T-cell (primary cell): ENCODE data around the gene KRTAP5-5. TPM values are rescaled to one million over a fixed set of nuclear protein-coding genes. Genes with fewer than 3 reads are reported as not detected.

Source experiments
- ATAC-seq, 4 experiments: fragments of 200-7000 bp in 3 of 4; fragments of 150-1000 bp in 1 of 4; cut with Tn5 transposase; replicated peaks in 1 of 4; 1 replicate in 3 of 4; 2 replicates in 1 of 4; pipeline ENCODE4 v1.10.0; 2021; ENCODE audit warnings: moderate library complexity in 3 of 4, mild to moderate bottlenecking in 2 of 4, moderate number of reproducible peaks in 1 of 4
- CTCF ChIA-PET, 2 donors: fragments of 300-600 bp; sonication (Branson Sonifier 250); formaldehyde crosslinking; loops; one replicate each; lab custom pipeline; 2022; ENCODE audit warnings: antibody characterized with exemption in 2 of 2; lab: Charles Lee
- POLR2A ChIA-PET, 2 donors: fragments of 300-600 bp; sonication (Branson Sonifier 250); formaldehyde crosslinking; loops; one replicate each; lab custom pipeline; 2022; ENCODE audit warnings: antibody characterized with exemption in 2 of 2; lab: Charles Lee
- DNase-seq, 35 experiments: peaks; one replicate each; pipeline versions ENCODE4 v3.0.0 to v3.0.0-alpha.2; 2013 to 2023
- H3K27ac ChIP-seq: one replicate; pipeline ENCODE4 v1.5.1; 2013; ENCODE audit warnings: low read length
- H3K27me3 ChIP-seq, 2 experiments: replicated peaks in 1 of 2; 1 replicate in 1 of 2; 2 replicates in 1 of 2; pipeline versions ENCODE4 v1.6.1 to v1.7.0; 2013; ENCODE audit warnings: low read length in 1 of 2, mixed read lengths in 1 of 2; ENCODE audit not compliant: control insufficient read depth in 2 of 2, insufficient read depth in 2 of 2; ENCODE audit errors: extremely low read depth in 1 of 2
- H3K36me3 ChIP-seq, 2 donors: 1 replicate in 1 of 2; 2 replicates in 1 of 2; pipeline versions ENCODE4 v1.6.1 to v1.7.0; 2013; ENCODE audit warnings: low read length in 1 of 2; ENCODE audit not compliant: control insufficient read depth in 2 of 2, insufficient read depth in 1 of 2; ENCODE audit errors: extremely low read depth in 1 of 2
- H3K4me1 ChIP-seq, 2 experiments: 1 replicate in 1 of 2; 2 replicates in 1 of 2; pipeline versions ENCODE4 v1.6.1 to v1.7.0; 2013; ENCODE audit warnings: low read length in 2 of 2, mixed read lengths in 1 of 2; ENCODE audit not compliant: insufficient read depth in 2 of 2, control insufficient read depth in 1 of 2; ENCODE audit errors: extremely low read depth in 1 of 2
- H3K4me3 ChIP-seq, 2 donors: 1 replicate in 1 of 2; 2 replicates in 1 of 2; pipeline versions ENCODE4 v1.5.1 to v1.7.0; 2013; ENCODE audit warnings: mild to moderate bottlenecking in 2 of 2, low read length in 1 of 2, moderate library complexity in 1 of 2; ENCODE audit not compliant: control insufficient read depth in 1 of 2; ENCODE audit errors: extremely low read depth in 1 of 2
- H3K9me3 ChIP-seq: 2 replicates; pipeline ENCODE4 v1.7.0; 2013
- H3K27ac Mint-ChIP-seq, 2 donors: one replicate each; pipeline ENCODE4 v1.8.0; 2020 to 2021; ENCODE audit warnings: mild to moderate bottlenecking in 2 of 2, mixed read lengths in 2 of 2
- H3K27me3 Mint-ChIP-seq, 2 donors: one replicate each; pipeline ENCODE4 v1.8.0; 2021 to 2022; ENCODE audit warnings: mixed read lengths in 2 of 2
- H3K36me3 Mint-ChIP-seq: one replicate; pipeline ENCODE4 v1.8.0; 2021; ENCODE audit warnings: mixed read lengths
- H3K4me1 Mint-ChIP-seq, 3 donors: one replicate each; pipeline ENCODE4 v1.8.0; 2020 to 2022; ENCODE audit warnings: mixed read lengths in 3 of 3, mild to moderate bottlenecking in 1 of 3
- H3K4me3 Mint-ChIP-seq, 3 donors: one replicate each; pipeline ENCODE4 v1.8.0; 2020 to 2022; ENCODE audit warnings: mild to moderate bottlenecking in 3 of 3, mixed read lengths in 3 of 3, moderate library complexity in 3 of 3
- H3K9me3 Mint-ChIP-seq, 3 donors: one replicate each; pipeline ENCODE4 v1.8.0; 2020 to 2022; ENCODE audit warnings: mixed read lengths in 3 of 3
- WGBS: methylation state at CpG from one replicate; pipeline ENCODE4 v1.1.5; 2013; ENCODE audit warnings: missing lambda C conversion rate; ENCODE audit not compliant: insufficient coverage; 5-methylcytosine and 5-hydroxymethylcytosine counted together
- total RNA-seq, 35 experiments: library from RNA in 6 of 35; stranded (reverse) in 6 of 35; fragments of 120-200 nt in 1 of 35; gene quantifications; one replicate each; pipeline versions ENCODE4 v1.2.1 to v1.2.4 and lab custom pipeline; 2013 to 2026

Gene KRTAP5-5
- total RNA-seq, 5 donors from 2014 or later (not counting 1 experiment from before 2014, with no cell fraction given), result not detected

DNA sequence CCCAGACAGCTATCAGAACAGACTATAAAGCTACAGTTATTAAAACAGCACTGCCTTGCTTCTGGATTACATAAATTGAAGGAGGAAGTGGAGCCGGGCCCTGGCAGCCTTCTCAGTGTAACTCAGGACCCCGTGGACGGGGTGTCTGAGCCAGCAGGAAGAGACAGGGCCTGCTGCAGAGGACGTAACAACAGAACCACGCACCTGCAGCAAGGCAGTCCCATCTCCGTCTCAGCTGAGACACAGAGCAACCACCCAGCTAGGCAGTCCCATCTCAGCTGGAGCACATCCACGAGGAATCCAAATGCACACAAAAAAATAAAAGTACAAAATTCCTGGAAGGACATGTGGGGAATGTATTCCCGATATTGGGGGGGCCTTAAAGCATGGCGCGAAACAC lies 50.3 kb downstream of the KRTAP5-5 start:
- Mint-ChIP-seq H3K9me3 (no peaks in the 10 kb centered on the region), H3K4me1 (no peaks in the 10 kb centered on the region), H3K27ac (no peak overlapping the region), H3K4me3 (no peak overlapping the region), H3K27me3 (peaks cover 20 to 42% of the 10 kb centered on the region in 2 donors), H3K36me3 (no peaks in the 10 kb centered on the region)
- WGBS, result 50% methylated on average over 4 of the region's 10 CpGs
- no peak overlapping the region for H3K4me3 ChIP-seq
- no peaks in the 10 kb centered on the region for H3K4me1 ChIP-seq
- H3K27ac ChIP-seq, result no peak overlapping the region
- H3K36me3 ChIP-seq, result no peaks in the 10 kb centered on the region
- ChIA-PET CTCF (interaction anchor here in 1 of 2 donors (0.7 to 1.5 kb wide), 3 partner anchors 12 to 27 kb away, joined by 3 to 4 read pairs (median 3); no protein-coding TSS in a partner anchor), POLR2A (no interaction called here)
- peaks cover 0 to 30% of the 10 kb centered on the region in 2 experiments for H3K27me3 ChIP-seq
- ATAC-seq (no peak), DNase-seq (no peak)
- no peaks in the 10 kb centered on the region for H3K9me3 ChIP-seq

Other genes starting within 250 kb of the KRTAP5-5 start
- 1 to 10 TPM in 2 of 5 donors, under 1 TPM in 3; 0.54 to 1.5 (median 0.95) TPM for gene BRSK2, start 239.8 kb upstream of the KRTAP5-5 start, total RNA-seq
- gene MOB2, start 143.0 kb upstream of the KRTAP5-5 start, total RNA-seq, result 10 to 100 TPM; 49.6 to 79.2 (median 72.6) TPM
- 10 to 100 TPM in 2 of 5 donors, 1 to 10 TPM in 3; 5.2 to 64.3 (median 8.7) TPM for gene DUSP8, start 57.5 kb upstream of the KRTAP5-5 start, total RNA-seq
- not detected for gene KRTAP5-1, start 44.5 kb upstream of the KRTAP5-5 start, total RNA-seq
- gene KRTAP5-2, start 31.5 kb upstream of the KRTAP5-5 start, total RNA-seq, result not detected
- gene KRTAP5-3, start 21.3 kb upstream of the KRTAP5-5 start, total RNA-seq, result not detected
- not detected for gene KRTAP5-4, start 7.6 kb upstream of the KRTAP5-5 start, total RNA-seq
- gene KRTAP5-6, start 67.4 kb downstream of the KRTAP5-5 start, total RNA-seq, result not detected
- 1 to 10 TPM in 4 of 5 donors, under 1 TPM in 1; 0.72 to 4.2 (median 1.8) TPM for gene IFITM10, start 120.8 kb downstream of the KRTAP5-5 start, total RNA-seq
- gene CTSD, start 134.2 kb downstream of the KRTAP5-5 start, total RNA-seq, result 100 to 1,000 TPM in 3 of 5 donors, 10 to 100 TPM in 2; 91.9 to 187 (median 163) TPM
- not detected for gene SYT8, start 205.2 kb downstream of the KRTAP5-5 start, total RNA-seq
- gene TNNI2, start 209.2 kb downstream of the KRTAP5-5 start, total RNA-seq, result under 1 TPM in 1 of 5 donors, not detected in 4; 0.39 TPM
- 100 to 1,000 TPM; 286 to 514 (median 375) TPM for gene LSP1, start 223.3 kb downstream of the KRTAP5-5 start, total RNA-seq